Activated naive CD4-positive, alpha-beta T cell treated with Interleukin-2 at 50 U/mL for 16 hours (primary cell): ENCODE data around the gene GNS.

Source experiments
- DNase-seq: peaks from one replicate; pipeline ENCODE4 v3.0.0-alpha.2; 2020

GNS gene

DNA sequence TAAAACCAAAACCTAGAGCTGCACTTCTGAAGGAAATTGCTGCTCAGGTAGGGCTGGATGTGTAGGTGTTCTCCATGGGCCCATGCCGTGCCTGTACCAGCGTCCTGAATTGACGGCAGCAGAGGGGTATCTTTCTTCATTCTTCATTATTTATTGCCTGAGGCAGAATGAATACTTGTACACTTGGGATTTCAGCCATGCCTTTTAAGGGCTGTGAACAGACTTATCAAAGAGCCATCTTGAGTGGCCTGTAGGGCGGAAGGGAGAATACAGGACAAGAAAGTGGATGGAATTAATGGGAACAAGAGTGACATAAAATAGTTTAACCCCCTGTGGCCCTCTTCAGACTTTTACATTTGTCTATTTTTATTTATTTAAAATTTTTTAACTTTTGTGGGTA is 87.5 kb downstream of the GNS start:
- DNase-seq, result no peak

DNA sequence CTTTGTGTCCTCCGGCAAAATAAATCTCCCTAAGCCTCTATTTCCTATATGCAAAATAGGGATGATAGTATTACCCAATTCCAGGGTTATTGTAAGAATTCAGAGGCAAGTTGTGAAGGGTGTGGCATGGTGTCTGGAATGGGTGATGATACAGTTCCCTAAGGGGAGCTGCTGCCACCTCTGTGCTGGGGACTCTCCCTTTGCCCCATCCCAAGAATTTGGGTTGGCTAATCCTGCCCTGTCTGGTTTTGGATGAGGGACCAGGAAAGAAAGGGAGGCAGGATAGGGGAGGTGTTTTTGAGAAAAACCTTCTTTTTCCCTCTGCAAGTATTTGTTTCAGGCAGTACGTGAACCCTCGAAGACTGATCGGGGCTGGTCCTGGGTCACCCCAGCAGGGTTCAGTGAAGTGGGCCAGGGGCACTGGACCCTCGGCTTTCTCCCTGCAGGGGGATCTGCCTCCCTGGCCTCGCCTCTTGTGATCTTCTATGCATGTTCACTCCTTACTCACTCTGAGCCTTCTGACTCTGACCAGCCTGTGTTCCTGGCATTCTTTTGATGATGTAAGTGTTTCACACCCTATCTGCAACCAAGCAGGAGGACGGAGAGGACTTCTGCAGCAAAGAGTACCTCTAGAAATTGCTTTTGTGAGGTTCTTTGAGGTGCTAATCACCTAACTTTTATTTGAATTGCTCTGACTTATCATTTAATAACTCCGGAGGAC is 88.1 kb downstream of the GNS start:
- no peak for DNase-seq

DNA sequence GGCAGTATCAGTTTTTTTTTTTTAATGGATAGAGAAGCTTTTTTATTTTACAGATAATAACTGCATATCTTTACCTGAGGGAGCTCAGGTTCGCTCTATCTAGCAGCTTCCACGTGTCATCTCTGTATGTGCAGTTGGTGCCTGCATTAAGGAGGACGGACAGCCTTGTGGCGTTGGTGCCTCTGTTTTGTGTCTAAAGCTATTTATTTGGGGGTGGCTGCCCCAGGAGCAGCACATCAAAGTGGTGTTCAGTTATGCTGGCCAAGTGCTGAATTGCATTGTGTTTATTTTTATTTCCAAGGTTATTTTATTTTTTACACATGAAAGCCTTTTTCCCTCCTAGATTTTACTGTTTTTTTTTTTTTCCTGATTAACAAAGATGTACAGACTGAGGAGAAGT is 89.2 kb downstream of the GNS start:
- DNase-seq, result no peak

DNA sequence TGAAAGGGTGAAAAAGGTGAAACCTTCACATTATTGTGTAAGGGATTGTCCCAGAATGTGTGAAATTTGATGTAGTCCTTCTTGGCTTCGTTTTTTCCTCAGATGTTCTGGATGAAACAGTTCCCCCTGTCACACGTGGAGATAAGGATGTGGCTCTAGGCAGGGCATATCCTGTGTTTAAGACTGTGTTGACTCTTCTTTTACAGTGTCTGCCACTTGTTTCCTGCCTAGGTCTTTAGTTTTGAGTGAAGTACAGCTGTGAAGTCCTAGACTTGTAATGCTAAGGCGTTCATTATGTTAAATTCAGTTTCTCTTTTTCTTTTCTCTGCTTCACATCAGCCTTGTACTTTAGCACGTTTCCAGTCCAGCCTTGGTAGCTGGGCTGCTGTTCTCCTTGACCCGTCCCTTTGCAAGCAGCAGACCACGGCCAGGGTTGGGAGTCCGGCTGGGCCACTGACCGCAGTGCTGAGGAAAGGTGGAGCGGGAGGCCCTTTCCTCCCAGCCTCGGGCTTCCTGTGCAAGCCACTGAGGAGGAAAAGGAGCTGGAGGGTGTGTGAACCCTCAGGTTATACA is 89.8 kb downstream of the GNS start:
- DNase-seq, result peak; percentile 44

DNA sequence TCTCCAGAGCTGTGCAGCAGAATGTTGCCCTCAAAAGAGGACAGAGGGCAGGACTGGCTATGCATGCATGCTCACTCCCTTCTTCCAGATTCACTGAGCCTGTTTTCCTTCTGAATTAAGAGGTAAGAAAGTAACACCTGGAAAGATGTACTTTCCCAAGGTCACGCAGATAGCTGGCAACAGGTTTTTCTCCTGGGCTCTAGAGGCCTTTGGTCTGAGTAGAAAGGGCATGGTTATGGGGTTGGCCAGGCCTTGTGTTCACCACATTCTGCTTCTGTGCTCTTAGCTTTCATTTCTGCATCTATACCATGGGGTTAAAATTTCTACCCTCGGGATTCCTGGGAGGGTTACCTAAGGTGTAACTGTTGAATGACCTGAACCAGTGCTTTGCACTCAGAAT is 91.4 kb downstream of the GNS start:
- DNase-seq, result no peak

DNA sequence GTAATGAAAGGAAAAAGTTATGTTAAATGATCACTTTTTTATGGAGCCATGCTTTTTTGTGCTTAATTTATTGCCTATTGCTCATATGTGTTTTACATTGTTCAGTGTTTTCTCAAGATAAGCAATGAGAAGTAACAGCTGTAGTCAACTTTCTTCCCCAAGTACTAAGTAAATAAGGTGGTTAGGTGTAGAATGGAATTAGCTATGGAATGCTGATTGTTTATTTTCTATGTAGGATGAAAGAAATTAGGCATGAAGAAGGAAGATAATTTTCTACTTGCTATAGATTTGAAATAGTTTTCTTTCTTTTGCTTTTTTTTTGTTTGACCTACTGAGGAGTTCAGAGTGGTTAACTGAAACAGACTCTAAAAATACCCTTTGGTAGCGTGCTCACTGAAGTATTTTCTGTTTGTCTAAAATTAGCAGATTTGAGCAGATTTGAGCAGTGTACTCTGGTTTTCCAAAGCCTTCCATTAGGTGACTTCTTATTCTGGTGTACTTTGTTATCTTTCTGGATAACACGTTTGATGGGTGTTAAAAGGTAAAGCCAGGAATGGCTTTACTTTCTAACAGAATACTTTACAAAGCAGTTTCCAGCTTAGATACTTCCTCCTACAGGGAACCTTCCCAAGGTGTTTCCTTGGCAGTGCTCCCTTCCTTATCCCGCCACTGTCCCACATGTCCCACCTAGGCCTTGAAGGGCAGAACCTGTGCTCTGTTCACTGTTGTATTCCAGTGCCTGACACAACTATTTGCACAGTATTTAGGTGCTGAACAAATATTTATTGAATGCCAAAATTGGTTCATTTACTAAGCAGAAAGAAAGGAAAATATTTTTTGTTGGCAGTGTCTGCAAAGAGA is 92.9 kb downstream of the GNS start:
- no peak for DNase-seq

DNA sequence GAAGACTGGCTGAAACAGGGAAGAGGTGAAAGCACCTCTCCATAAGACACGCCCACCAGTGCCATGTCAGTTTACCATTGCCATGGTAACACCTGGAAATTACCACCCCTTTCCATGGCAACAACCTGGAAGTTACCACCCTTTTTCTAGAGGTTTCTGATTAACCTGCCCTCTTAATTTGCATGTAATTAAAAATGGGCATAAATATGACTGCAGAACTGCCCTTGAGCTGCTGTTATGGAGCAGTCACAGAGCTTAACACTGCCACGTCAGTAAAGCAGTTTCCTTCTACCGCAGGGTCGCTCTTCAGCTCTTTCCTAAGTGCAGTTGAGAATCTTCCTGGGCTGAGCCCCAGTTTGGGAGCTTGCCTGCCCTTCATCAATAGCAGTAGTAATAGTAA is 93.7 kb downstream of the GNS start:
- peak; percentile 50 for DNase-seq
